NB4 (cell line): ENCODE data around the gene RGS2.

Experiments used
- CTCF ChIP-seq: IDR thresholded peaks from one replicate; pipeline ENCODE4 v1.5.1; 2012; ENCODE audit warnings: low read depth, low read length
- MAX ChIP-seq: IDR thresholded peaks from 2 replicates; pipeline ENCODE4 v1.6.1; 2011; ENCODE audit warnings: low read depth, low read length
- POLR2A ChIP-seq: IDR thresholded peaks from 2 replicates; pipeline ENCODE4 v1.6.1; 2011; ENCODE audit warnings: mild to moderate bottlenecking; ENCODE audit not compliant: insufficient read length; ENCODE audit errors: extremely low read depth

GRCh38 chr1:192762265-192762664 is 46.6 kb upstream of the RGS2 start:
- TF ChIP-seq CTCF (no peak), MAX (no peak), POLR2A (no peak)
